Posterior vena cava (tissue), 2 donors: ENCODE measurements around the gene DAW1. TPM values are rescaled to one million over a fixed set of nuclear protein-coding genes. Genes with fewer than 3 reads are reported as not detected.

Source experiments
- total RNA-seq, 2 donors: library from RNA; stranded (reverse); fragmentation: NEBNext Ultra II Directional; extraction: Animal tissue kit (Norgen Biotek cat#: 25700); gene quantifications; one replicate each; pipeline ENCODE4 v1.2.1, GENCODE V29; 2021
- donor health status: DM: yes; HTN: yes; CAD: no.
- donor health status: DM: yes; HTN: yes; CAD: no.

Gene DAW1
- total RNA-seq, 2 donors from 2014 or later: 0.37 TPM; not detected in 1

Other genes with a start within 250 kb of the DAW1 start
- gene SCYGR5, start 204.8 kb upstream of the DAW1 start, total RNA-seq: not detected
- gene SLC19A3, start 153.6 kb upstream of the DAW1 start, total RNA-seq: 1 to 10 TPM; 2.3 to 2.4 TPM
- not detected for gene SCYGR6, start 146.9 kb upstream of the DAW1 start, total RNA-seq
- not detected for gene SCYGR7, start 143.3 kb upstream of the DAW1 start, total RNA-seq
- gene SCYGR8, start 125.7 kb upstream of the DAW1 start, total RNA-seq: not detected
- not detected for gene CCL20, start 57.8 kb upstream of the DAW1 start, total RNA-seq